Measurements from ENCODE around the gene ADGRG3. TPM values are rescaled to one million over a fixed set of nuclear protein-coding genes. Genes with fewer than 3 reads are reported as not detected.

Gene ADGRG3
- total RNA-seq, 4 donors from 2014 or later: 0.32 to 2.0 (median 2.0) TPM; not detected in 1

- Histone ChIP-seq H3K9me3 (no peaks in the 10 kb centered on the region), H3K4me1 (peaks cover 70% of the 10 kb centered on the region), H3K27me3 (no peaks in the 10 kb centered on the region), H3K27ac (peak overlapping the region; percentile 96), H3K36me3 (no peaks in the 10 kb centered on the region), H3K4me3 (peak overlapping the region; percentile 46)
- peak in 1 of 2 donors; percentile 60 for DNase-seq (ENCODE audit: low spot score in 2 of 2)
- 35% methylated on average over 7 of the region's 10 CpGs for WGBS
- no peak for TF ChIP-seq EP300 (IDR thresholded peaks at IDR 0.05)
- no peak for TF ChIP-seq CTCF (IDR thresholded peaks at IDR 0.05)
- TF ChIP-seq POLR2AphosphoS5 (IDR thresholded peaks at IDR 0.05): no peak
- TF ChIP-seq POLR2A (IDR thresholded peaks at IDR 0.05): no peak
These were observed 46.4 kb upstream of the ADGRG3 start for GRCh38 chr16:57621521-57622271.

GRCh38 chr16:57622361-57623250, 45.5 kb upstream of the ADGRG3 start:
- no peak for TF ChIP-seq CTCF (IDR thresholded peaks at IDR 0.05)
- no peak for TF ChIP-seq POLR2A (IDR thresholded peaks at IDR 0.05)
- TF ChIP-seq POLR2AphosphoS5 (IDR thresholded peaks at IDR 0.05): no peak
- H3K27me3 ChIP-seq: no peaks in the 10 kb centered on the region
- WGBS: 64% methylated on average over 13 of the region's 16 CpGs
- H3K4me3 ChIP-seq: no peak overlapping the region
- H3K27ac ChIP-seq: peak overlapping the region; percentile 96
- peak in 1 of 2 donors; percentile 55 for DNase-seq (ENCODE audit: low spot score in 2 of 2)
- H3K4me1 ChIP-seq: peaks cover 76% of the 10 kb centered on the region
- H3K36me3 ChIP-seq: no peaks in the 10 kb centered on the region
- H3K9me3 ChIP-seq: no peaks in the 10 kb centered on the region

GRCh38 chr16:57623251-57624043, 44.7 kb upstream of the ADGRG3 start:
- H3K27me3 ChIP-seq: no peaks in the 10 kb centered on the region
- no peak overlapping the region for H3K4me3 ChIP-seq
- TF ChIP-seq POLR2AphosphoS5 (IDR thresholded peaks at IDR 0.05) (no peak), CTCF (IDR thresholded peaks at IDR 0.05) (no peak), EP300 (IDR thresholded peaks at IDR 0.05) (no peak), POLR2A (IDR thresholded peaks at IDR 0.05) (no peak)
- H3K4me1 ChIP-seq: peaks cover 77% of the 10 kb centered on the region
- 56% methylated on average over 16 of the region's 17 CpGs for WGBS
- H3K9me3 ChIP-seq: no peaks in the 10 kb centered on the region
- DNase-seq (ENCODE audit: low spot score in 2 of 2): peak in 1 of 2 donors; percentile 71
- H3K27ac ChIP-seq: peak overlapping the region; percentile 96
- no peaks in the 10 kb centered on the region for H3K36me3 ChIP-seq

- no peaks in the 10 kb centered on the region for H3K36me3 ChIP-seq
- H3K27me3 ChIP-seq: peaks cover under 1% of the 10 kb centered on the region
- peak overlapping the region; percentile 96 for H3K27ac ChIP-seq
- H3K4me1 ChIP-seq: peaks cover 77% of the 10 kb centered on the region
- no peaks in the 10 kb centered on the region for H3K9me3 ChIP-seq
- no peak for DNase-seq (ENCODE audit: low spot score in 2 of 2)
- 89% methylated on average over 8 of the region's 8 CpGs for WGBS
- no peak for TF ChIP-seq POLR2A (IDR thresholded peaks at IDR 0.05)
- no peak for TF ChIP-seq POLR2AphosphoS5 (IDR thresholded peaks at IDR 0.05)
- TF ChIP-seq EP300 (IDR thresholded peaks at IDR 0.05): no peak
- no peak for TF ChIP-seq CTCF (IDR thresholded peaks at IDR 0.05)
- no peak overlapping the region for H3K4me3 ChIP-seq
These were observed 43.9 kb upstream of the ADGRG3 start for GRCh38 chr16:57624044-57624688.

Measured in suprapubic skin (tissue), 4 donors.